Lower leg skin (tissue), 4 donors: Measurements from ENCODE around the gene ATP6V0A1. TPM values are rescaled to one million over a fixed set of nuclear protein-coding genes. Genes with fewer than 3 reads are reported as not detected.
"Not testable (repeated sequence)": the region's sequence is repeated elsewhere in the genome, so short reads cannot be mapped to it uniquely, and the experiment has no call there.

Experiments used
- DNase-seq, 2 donors: peaks; one replicate each; pipeline ENCODE4 v3.0.0-alpha.2; 2019; ENCODE audit warnings: low spot score in 2 of 2
- H3K4me3 ChIP-seq: fragments of 200-600 bp; sonication (generic); 2 replicates; pipeline ENCODE4 v1.5.1; 2017; ENCODE audit warnings: mild to moderate bottlenecking, low read depth; ENCODE audit not compliant: poor library complexity, severe bottlenecking
- CTCF ChIP-seq, 3 donors: fragments of 450-650 bp; IDR thresholded peaks; one replicate each; pipeline ENCODE4 v1.5.1; 2016; ENCODE audit warnings: antibody characterized with exemption in 3 of 3, mild to moderate bottlenecking in 3 of 3, moderate library complexity in 2 of 3
- POLR2A ChIP-seq, 2 donors: fragments of 450-650 bp; IDR thresholded peaks; one replicate each; pipeline ENCODE4 v1.6.1; 2016 to 2017; ENCODE audit warnings: antibody characterized with exemption in 2 of 2, mild to moderate bottlenecking in 1 of 2, moderate library complexity in 1 of 2
- WGBS, 2 donors: methylation state at CpG; one replicate each; pipeline ENCODE4 v1.1.5; 2018; 5-methylcytosine and 5-hydroxymethylcytosine counted together
- intact Hi-C: fragments of 100-400 bp; cut with DNase I; formaldehyde crosslinking; loops from one replicate; pipeline ENCODE4 v1.15.0; 2023; ENCODE audit warnings: low total_unique reads
- total RNA-seq, 4 donors: library from RNA; depleted of rRNA; stranded (reverse); fragments of >200 nt; gene quantifications; one replicate each; pipeline ENCODE4 v1.1.0, GENCODE V29; 2016

ATP6V0A1 gene
- total RNA-seq, 4 donors from 2014 or later, result 87.6 to 95.3 (median 91.3) TPM

GRCh38 chr17:42548070-42548837 lies 89.6 kb downstream of the ATP6V0A1 start:
- intact Hi-C loops, result no loop called here
- no peak overlapping the region for H3K4me3 ChIP-seq
- 37 to 42% methylated on average over 40 to 44 of the region's 74 CpGs for WGBS, 2 donors
- TF ChIP-seq POLR2A (IDR thresholded peaks at IDR 0.05), result no peak
- no peak for TF ChIP-seq CTCF (IDR thresholded peaks at IDR 0.05)
- DNase-seq, result no peak

GRCh38 chr17:42548993-42549755 lies 90.5 kb downstream of the ATP6V0A1 start:
- WGBS, 2 donors, result 73 to 83% methylated on average over 14 of the region's 14 CpGs
- H3K4me3 ChIP-seq, result no peak overlapping the region
- no peak for DNase-seq
- TF ChIP-seq POLR2A (IDR thresholded peaks at IDR 0.05) (no peak), CTCF (IDR thresholded peaks at IDR 0.05) (no peak)
- intact Hi-C loops, result no loop called here

DNA sequence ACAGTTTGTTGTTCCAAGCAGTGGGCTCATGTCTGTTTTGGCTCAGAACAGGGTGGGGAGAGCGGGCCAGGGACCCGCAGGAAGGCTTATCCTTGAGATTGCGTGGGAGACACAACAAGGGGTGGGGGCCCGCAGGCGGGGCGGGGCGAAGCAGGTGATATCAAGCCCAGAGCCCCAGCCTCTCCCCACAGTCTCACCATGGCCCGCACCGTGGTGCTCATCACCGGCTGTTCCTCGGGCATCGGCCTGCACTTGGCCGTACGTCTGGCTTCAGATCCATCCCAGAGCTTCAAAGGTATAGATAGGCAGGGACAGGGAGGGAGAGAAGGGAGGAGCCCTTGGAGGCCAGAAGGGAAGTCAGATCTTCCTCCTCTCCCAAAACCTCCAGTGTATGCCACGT lies 94.1 kb downstream of the ATP6V0A1 start, which contains the start of gene HSD17B1:
Gene HSD17B1 (plus strand): TSS at position 188 of the 400 bp plus-strand sequence. CDS start 11 bp downstream, at position 199.
- intact Hi-C loops, H3K4me3 ChIP-seq, DNase-seq: not testable (repeated sequence)
- 81 to 91% methylated on average over 15 of the region's 15 CpGs for WGBS, 2 donors

- TF ChIP-seq POLR2A (IDR thresholded peaks at IDR 0.05), result no peak
- TF ChIP-seq CTCF (IDR thresholded peaks at IDR 0.05), result no peak
- intact Hi-C loops, result no loop called here
- DNase-seq, result no peak
- 62 to 75% methylated on average over 18 to 45 of the region's 45 CpGs for WGBS, 2 donors
- no peak overlapping the region for H3K4me3 ChIP-seq
Observed at GRCh38 chr17:42553161-42553818, 94.6 kb downstream of the ATP6V0A1 start.

DNA sequence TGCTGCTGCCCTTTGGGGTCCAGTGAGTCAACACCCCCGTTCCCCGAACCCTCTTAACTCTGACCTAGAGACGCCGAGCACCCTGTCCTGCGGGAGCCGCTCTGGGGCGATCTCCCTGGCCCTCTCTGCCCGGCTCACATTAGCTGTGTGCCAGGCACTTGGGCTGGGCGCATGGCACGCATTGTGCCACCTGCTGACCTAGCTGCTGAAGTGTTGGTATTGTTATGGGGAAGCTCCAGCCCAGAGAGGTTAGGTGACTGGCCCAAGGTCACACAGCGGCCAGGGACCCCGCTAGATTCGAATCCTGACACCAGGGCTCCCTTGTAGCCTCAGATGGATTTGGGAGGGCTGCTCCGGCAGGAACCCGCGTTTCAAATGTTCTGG lies 95.2 kb downstream of the ATP6V0A1 start:
- intact Hi-C loops, result no loop called here
- 35 to 37% methylated on average over 15 to 16 of the region's 16 CpGs for WGBS, 2 donors
- DNase-seq, result no peak

More for the DNA sequence above, 95.2 kb downstream of the ATP6V0A1 start:
- peak overlapping the region; percentile 64 for H3K4me3 ChIP-seq
- TF ChIP-seq CTCF (IDR thresholded peaks at IDR 0.05), result no peak
- TF ChIP-seq POLR2A (IDR thresholded peaks at IDR 0.05), result no peak
